ENCODE measurements around the gene GLOD5.

The GLOD5 gene

DNA sequence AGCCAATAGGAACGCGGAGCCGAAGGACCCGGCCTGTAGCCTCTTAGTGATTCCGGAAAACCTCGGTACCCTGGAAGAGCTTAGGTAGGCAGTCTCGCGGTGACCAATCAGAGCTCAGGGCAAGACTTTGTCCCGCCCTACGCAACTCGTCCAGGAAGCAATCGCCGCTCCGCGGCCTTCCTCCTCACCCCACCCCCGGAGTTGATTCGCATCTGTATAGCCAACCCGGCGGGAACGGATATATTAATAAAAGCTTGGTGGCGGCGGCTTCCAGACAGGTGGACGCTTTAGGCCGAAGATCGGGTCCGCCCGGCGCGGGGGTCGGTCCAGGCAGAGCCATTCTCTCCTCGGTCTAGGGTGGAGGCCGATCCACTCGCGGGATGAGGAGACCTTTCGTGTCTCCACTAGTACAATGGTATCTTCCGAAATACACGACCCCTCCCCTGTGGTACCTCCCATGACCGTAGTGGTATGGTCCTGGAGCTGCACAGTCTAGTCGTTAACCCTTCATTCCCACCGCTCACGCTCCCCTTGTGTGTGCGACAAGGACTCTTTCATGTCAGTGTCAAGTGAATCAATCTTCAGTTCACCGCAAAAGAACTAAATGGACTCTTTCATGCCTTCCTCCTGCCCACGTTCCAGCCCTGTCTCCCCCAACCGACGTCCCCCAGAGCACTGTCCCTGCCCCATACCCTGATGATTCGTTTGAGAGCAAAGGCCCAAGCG lies 24.2 kb upstream of the GLOD5 start:
- Histone ChIP-seq H3K4me3 (IDR thresholded peaks at IDR 0.05; ENCODE audit: insufficient read depth, low read depth, low read length) (no peak overlapping the region), H3K36me3 (ENCODE audit: insufficient read depth) (no peaks in the 10 kb centered on the region), H3K4me1 (ENCODE audit: low read depth, poor library complexity, severe bottlenecking) (no peaks in the 10 kb centered on the region), H3K27ac (peak overlapping the region; percentile 54; the same call in 1 of the 2 replicates), H3K79me2 (ENCODE audit: insufficient read depth, low read depth) (no peaks in the 10 kb centered on the region), H3K27me3 (ENCODE audit: insufficient read depth, low read depth) (no peaks in the 10 kb centered on the region), H4K20me1 (ENCODE audit: insufficient read depth) (no peaks in the 10 kb centered on the region), H2AFZ (ENCODE audit: low read depth) (peak overlapping the region; percentile 82), H3K4me2 (peak overlapping the region; percentile 51; the same call in 1 of the 2 replicates), H3K9ac (peak overlapping the region; percentile 68)
- TF ChIP-seq, protein P1, sequence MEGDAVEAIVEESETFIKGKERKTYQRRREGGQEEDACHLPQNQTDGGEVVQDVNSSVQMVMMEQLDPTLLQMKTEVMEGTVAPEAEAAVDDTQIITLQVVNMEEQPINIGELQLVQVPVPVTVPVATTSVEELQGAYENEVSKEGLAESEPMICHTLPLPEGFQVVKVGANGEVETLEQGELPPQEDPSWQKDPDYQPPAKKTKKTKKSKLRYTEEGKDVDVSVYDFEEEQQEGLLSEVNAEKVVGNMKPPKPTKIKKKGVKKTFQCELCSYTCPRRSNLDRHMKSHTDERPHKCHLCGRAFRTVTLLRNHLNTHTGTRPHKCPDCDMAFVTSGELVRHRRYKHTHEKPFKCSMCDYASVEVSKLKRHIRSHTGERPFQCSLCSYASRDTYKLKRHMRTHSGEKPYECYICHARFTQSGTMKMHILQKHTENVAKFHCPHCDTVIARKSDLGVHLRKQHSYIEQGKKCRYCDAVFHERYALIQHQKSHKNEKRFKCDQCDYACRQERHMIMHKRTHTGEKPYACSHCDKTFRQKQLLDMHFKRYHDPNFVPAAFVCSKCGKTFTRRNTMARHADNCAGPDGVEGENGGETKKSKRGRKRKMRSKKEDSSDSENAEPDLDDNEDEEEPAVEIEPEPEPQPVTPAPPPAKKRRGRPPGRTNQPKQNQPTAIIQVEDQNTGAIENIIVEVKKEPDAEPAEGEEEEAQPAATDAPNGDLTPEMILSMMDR (conservative IDR thresholded peaks at IDR 0.05; ENCODE audit: low read depth, low read length) = no peak

DNA sequence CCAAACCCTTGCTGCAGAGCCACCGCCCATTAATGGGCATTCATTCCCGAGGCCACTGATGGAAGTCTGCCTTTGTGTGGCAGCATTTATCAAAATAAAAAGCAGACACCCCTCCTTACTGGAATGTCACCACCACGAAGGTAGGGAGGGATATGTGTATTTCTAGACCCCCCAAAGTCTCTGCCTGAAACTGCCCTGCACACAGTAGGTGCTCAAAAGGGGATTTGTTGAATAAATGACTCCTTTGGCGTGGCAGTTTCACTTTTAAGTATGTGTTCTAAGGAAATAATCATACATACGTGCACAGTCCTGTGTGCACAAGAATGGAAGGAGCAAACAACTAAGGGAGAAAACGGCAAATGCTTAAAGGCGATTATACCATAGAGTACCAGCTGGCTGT lies 23.6 kb upstream of the GLOD5 start:
- Histone ChIP-seq H3K27me3 (ENCODE audit: insufficient read depth, low read depth) (no peaks in the 10 kb centered on the region), H3K27ac (no peak overlapping the region), H3K9ac (no peak overlapping the region), H3K36me3 (ENCODE audit: insufficient read depth) (no peaks in the 10 kb centered on the region), H4K20me1 (ENCODE audit: insufficient read depth) (no peaks in the 10 kb centered on the region), H3K79me2 (ENCODE audit: insufficient read depth, low read depth) (no peaks in the 10 kb centered on the region), H2AFZ (ENCODE audit: low read depth) (peak overlapping the region; percentile 82), H3K4me3 (IDR thresholded peaks at IDR 0.05; ENCODE audit: insufficient read depth, low read depth, low read length) (no peak overlapping the region), H3K4me1 (ENCODE audit: low read depth, poor library complexity, severe bottlenecking) (no peaks in the 10 kb centered on the region), H3K4me2 (peak overlapping the region; percentile 51; the same call in 1 of the 2 replicates)
- TF ChIP-seq, protein P1 (conservative IDR thresholded peaks at IDR 0.05; ENCODE audit: low read depth, low read length) = no peak

DNA sequence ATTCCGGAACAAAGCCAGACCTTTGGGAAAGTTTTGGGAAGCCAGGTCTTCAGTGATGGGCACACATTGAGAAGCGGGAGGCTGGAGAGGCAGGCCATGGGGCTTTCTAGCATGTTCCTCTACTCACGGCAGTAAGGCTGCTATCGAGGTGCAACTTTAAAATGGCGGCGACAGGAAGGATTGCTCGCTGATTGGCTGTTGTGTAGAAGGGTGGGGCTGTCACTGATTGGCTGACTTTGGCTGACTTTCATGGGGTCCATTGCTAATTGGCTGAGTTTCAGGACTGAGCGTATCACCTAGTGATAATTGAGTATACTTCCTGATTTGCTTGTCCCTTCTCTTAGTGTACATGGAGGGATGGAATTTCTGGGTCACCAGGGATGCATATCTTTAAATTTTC lies 19.7 kb upstream of the GLOD5 start:
- no peaks in the 10 kb centered on the region for H4K20me1 ChIP-seq (ENCODE audit: insufficient read depth)
- H3K9ac ChIP-seq = no peak overlapping the region
- no peak overlapping the region for H3K4me3 ChIP-seq (IDR thresholded peaks at IDR 0.05; ENCODE audit: insufficient read depth, low read depth, low read length)
- H2AFZ ChIP-seq (ENCODE audit: low read depth) = no peak overlapping the region
- no peak overlapping the region for H3K4me2 ChIP-seq
- no peaks in the 10 kb centered on the region for H3K79me2 ChIP-seq (ENCODE audit: insufficient read depth, low read depth)
- H3K27me3 ChIP-seq (ENCODE audit: insufficient read depth, low read depth) = no peaks in the 10 kb centered on the region
- H3K36me3 ChIP-seq (ENCODE audit: insufficient read depth) = no peaks in the 10 kb centered on the region
- TF ChIP-seq, protein P1 (conservative IDR thresholded peaks at IDR 0.05; ENCODE audit: low read depth, low read length) = no peak
- no peaks in the 10 kb centered on the region for H3K4me1 ChIP-seq (ENCODE audit: low read depth, poor library complexity, severe bottlenecking)
- no peak overlapping the region for H3K27ac ChIP-seq

GRCh38 chrX:48745222-48745621 lies 16.3 kb upstream of the GLOD5 start:
- TF ChIP-seq, protein P1 (conservative IDR thresholded peaks at IDR 0.05; ENCODE audit: low read depth, low read length) = no peak
- Histone ChIP-seq H3K4me1 (ENCODE audit: low read depth, poor library complexity, severe bottlenecking) (no peaks in the 10 kb centered on the region), H3K79me2 (ENCODE audit: insufficient read depth, low read depth) (no peaks in the 10 kb centered on the region), H3K36me3 (ENCODE audit: insufficient read depth) (no peaks in the 10 kb centered on the region), H4K20me1 (ENCODE audit: insufficient read depth) (no peaks in the 10 kb centered on the region), H2AFZ (ENCODE audit: low read depth) (no peak overlapping the region), H3K27me3 (ENCODE audit: insufficient read depth, low read depth) (no peaks in the 10 kb centered on the region), H3K4me3 (IDR thresholded peaks at IDR 0.05; ENCODE audit: insufficient read depth, low read depth, low read length) (no peak overlapping the region), H3K4me2 (no peak overlapping the region), H3K9ac (no peak overlapping the region), H3K27ac (no peak overlapping the region)
